Heart left ventricle (tissue), 13 donors: ENCODE data around the gene ZNF74.

Source experiments
- POLR2A ChIP-seq, 2 donors: fragments of 450-650 bp; IDR thresholded peaks; one replicate each; pipeline ENCODE4 v1.6.1; 2017; ENCODE audit warnings: antibody characterized with exemption in 2 of 2, mild to moderate bottlenecking in 2 of 2, moderate library complexity in 2 of 2
- TF ChIP-seq, protein P1 (sequence below), 12 donors: fragments of 200-600 bp; sonication (generic) in 4 of 12; IDR thresholded peaks; one replicate each; pipeline versions ENCODE4 v1.5.0 to v1.8.0; 2018 to 2022; ENCODE audit warnings: antibody characterized with exemption in 12 of 12, mild to moderate bottlenecking in 5 of 12
- donor health status: ischemic (EF 13 %, LVEDD 7.1; RV severe dilation, severe dysfunction).
- donor health status: DM: no; HTN: yes; CAD: no.
- donor health status: DM: no; HTN: no; CAD: no.
- donor health status: ischemic (EF 25% LVEDD 6.9; RV normal size, moderate dysfunction).
- donor health status: ischemic (EF 25% LVEDD 5.7; RV mildly dilated, moderate dysfunction).
- donor health status: ischemic (EF 35%, LVEDD 5.7; RV mildly dilated, moderate dysfunction).
- donor health status: nonischemic (EF 11% LVEDD 7.7; RV severe dilation, severe dysfunction).
- donor health status: DM: yes; HTN: yes; CAD: no.
- donor health status: PGD.
- donor health status: ischemic (EF 29% LVEDD 5.4; RV normal size, mild dysfunction).
- donor health status: nonischemic (EF 23%, LVEDD 6.1; RV moderate dilation, normal function).

GRCh38 chr22:20403779-20404140 lies 9.8 kb downstream of the ZNF74 start:
- TF ChIP-seq, protein P1, sequence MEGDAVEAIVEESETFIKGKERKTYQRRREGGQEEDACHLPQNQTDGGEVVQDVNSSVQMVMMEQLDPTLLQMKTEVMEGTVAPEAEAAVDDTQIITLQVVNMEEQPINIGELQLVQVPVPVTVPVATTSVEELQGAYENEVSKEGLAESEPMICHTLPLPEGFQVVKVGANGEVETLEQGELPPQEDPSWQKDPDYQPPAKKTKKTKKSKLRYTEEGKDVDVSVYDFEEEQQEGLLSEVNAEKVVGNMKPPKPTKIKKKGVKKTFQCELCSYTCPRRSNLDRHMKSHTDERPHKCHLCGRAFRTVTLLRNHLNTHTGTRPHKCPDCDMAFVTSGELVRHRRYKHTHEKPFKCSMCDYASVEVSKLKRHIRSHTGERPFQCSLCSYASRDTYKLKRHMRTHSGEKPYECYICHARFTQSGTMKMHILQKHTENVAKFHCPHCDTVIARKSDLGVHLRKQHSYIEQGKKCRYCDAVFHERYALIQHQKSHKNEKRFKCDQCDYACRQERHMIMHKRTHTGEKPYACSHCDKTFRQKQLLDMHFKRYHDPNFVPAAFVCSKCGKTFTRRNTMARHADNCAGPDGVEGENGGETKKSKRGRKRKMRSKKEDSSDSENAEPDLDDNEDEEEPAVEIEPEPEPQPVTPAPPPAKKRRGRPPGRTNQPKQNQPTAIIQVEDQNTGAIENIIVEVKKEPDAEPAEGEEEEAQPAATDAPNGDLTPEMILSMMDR (IDR thresholded peaks at IDR 0.05) = no peak
- no peak for TF ChIP-seq POLR2A (IDR thresholded peaks at IDR 0.05)
